IPS DF 6.9 (cell line): ENCODE results near the gene FOXO1.

Experiments used
- DNase-seq: peaks from one replicate; pipeline ENCODE4 v3.0.0-alpha.2; 2013; ENCODE audit warnings: low read depth, low spot score
- H3K27ac ChIP-seq: one replicate; pipeline ENCODE4 v1.5.1; 2013; ENCODE audit warnings: low read length, control low read depth
- H3K27me3 ChIP-seq: 2 replicates; pipeline ENCODE4 v1.6.1; 2013; ENCODE audit warnings: mild to moderate bottlenecking, low read length; ENCODE audit not compliant: control insufficient read depth, insufficient read depth
- H3K36me3 ChIP-seq: 2 replicates; pipeline ENCODE4 v1.6.1; 2013; ENCODE audit warnings: low read length; ENCODE audit not compliant: control insufficient read depth, insufficient read depth
- H3K4me1 ChIP-seq: 2 replicates; pipeline ENCODE4 v1.6.1; 2013; ENCODE audit warnings: low read length; ENCODE audit not compliant: control insufficient read depth, insufficient read depth
- H3K4me3 ChIP-seq: 2 replicates; pipeline ENCODE4 v1.5.1; 2013; ENCODE audit warnings: mild to moderate bottlenecking, low read length
- H3K9me3 ChIP-seq: 2 replicates; pipeline ENCODE4 v1.6.1; 2013; ENCODE audit warnings: low read length, inconsistent platforms; ENCODE audit not compliant: control insufficient read depth, insufficient read depth
- WGBS: extraction: QIAGEN DNeasy Blood & Tissue Kit; methylation state at CpG from one replicate; pipeline ENCODE4 v1.1.7; 2013; ENCODE audit warnings: mixed read lengths, missing lambda C conversion rate; ENCODE audit not compliant: insufficient read length, insufficient coverage; 5-methylcytosine and 5-hydroxymethylcytosine counted together

FOXO1 gene

GRCh38 chr13:40568246-40569023, 98.0 kb downstream of the FOXO1 start:
- Histone ChIP-seq H3K4me3 (no peak overlapping the region), H3K4me1 (peaks cover 11% of the 10 kb centered on the region), H3K27ac (no peak overlapping the region), H3K36me3 (no peaks in the 10 kb centered on the region), H3K27me3 (no peaks in the 10 kb centered on the region), H3K9me3 (no peaks in the 10 kb centered on the region)
- DNase-seq, result no peak
- no CpG with 5 or more reads among the region's 10 CpGs for WGBS

GRCh38 chr13:40566811-40567210, 99.6 kb downstream of the FOXO1 start:
- Histone ChIP-seq H3K4me1 (peaks cover 11% of the 10 kb centered on the region), H3K9me3 (no peaks in the 10 kb centered on the region), H3K4me3 (no peak overlapping the region), H3K27me3 (no peaks in the 10 kb centered on the region), H3K27ac (no peak overlapping the region), H3K36me3 (no peaks in the 10 kb centered on the region)
- no CpG with 5 or more reads among the region's 2 CpGs for WGBS
- no peak for DNase-seq

GRCh38 chr13:40565282-40566148, 100.9 kb downstream of the FOXO1 start:
- Histone ChIP-seq H3K9me3 (no peaks in the 10 kb centered on the region), H3K36me3 (0 out of 2 replicates have a peak, but pooled peaks cover 1% of the 10 kb centered on the region), H3K27ac (no peak overlapping the region), H3K4me3 (no peak overlapping the region), H3K4me1 (peaks cover 10% of the 10 kb centered on the region), H3K27me3 (no peaks in the 10 kb centered on the region)
- WGBS, result no CpG with 5 or more reads among the region's 5 CpGs
- no peak for DNase-seq

- Histone ChIP-seq H3K4me3 (no peak overlapping the region), H3K4me1 (peaks cover 10% of the 10 kb centered on the region), H3K36me3 (0 out of 2 replicates have a peak, but pooled peaks cover 12% of the 10 kb centered on the region), H3K9me3 (no peaks in the 10 kb centered on the region), H3K27ac (no peak overlapping the region), H3K27me3 (no peaks in the 10 kb centered on the region)
- DNase-seq, result no peak
- no CpG with 5 or more reads among the region's 15 CpGs for WGBS
Measured at GRCh38 chr13:40564342-40565001, 102.0 kb downstream of the FOXO1 start.

- no peak overlapping the region for H3K4me3 ChIP-seq
- H3K27ac ChIP-seq, result no peak overlapping the region
- no peaks in the 10 kb centered on the region for H3K27me3 ChIP-seq
- DNase-seq, result no peak
- H3K9me3 ChIP-seq, result no peaks in the 10 kb centered on the region
- H3K36me3 ChIP-seq, result peaks cover 13% of the 10 kb centered on the region; the same call in 1 of the 2 replicates
- WGBS, result no CpG with 5 or more reads among the region's 14 CpGs
- peaks cover 7% of the 10 kb centered on the region for H3K4me1 ChIP-seq
Measured at GRCh38 chr13:40563350-40564125, 102.9 kb downstream of the FOXO1 start.

GRCh38 chr13:40562975-40563349, 103.5 kb downstream of the FOXO1 start:
- H3K4me1 ChIP-seq, result peaks cover 6% of the 10 kb centered on the region
- WGBS, result no CpG with 5 or more reads among the region's 6 CpGs
- no peak for DNase-seq

GRCh38 chr13:40559915-40560314, 106.5 kb downstream of the FOXO1 start:
- WGBS, result no CpG with 5 or more reads among the region's 9 CpGs
- Histone ChIP-seq H3K27ac (no peak overlapping the region), H3K27me3 (no peaks in the 10 kb centered on the region), H3K36me3 (peaks cover 13% of the 10 kb centered on the region; the same call in 1 of the 2 replicates), H3K4me1 (peaks cover 5% of the 10 kb centered on the region), H3K4me3 (no peak overlapping the region), H3K9me3 (no peaks in the 10 kb centered on the region)
- no peak for DNase-seq

More at GRCh38 chr13:40562975-40563349, 103.5 kb downstream of the FOXO1 start:
- peaks cover 13% of the 10 kb centered on the region; the same call in 1 of the 2 replicates for H3K36me3 ChIP-seq
- H3K9me3 ChIP-seq, result no peaks in the 10 kb centered on the region
- H3K27ac ChIP-seq, result no peak overlapping the region
- no peak overlapping the region for H3K4me3 ChIP-seq
- H3K27me3 ChIP-seq, result no peaks in the 10 kb centered on the region

- DNase-seq, result no peak
- H3K4me3 ChIP-seq, result no peak overlapping the region
- WGBS, result no CpG with 5 or more reads among the region's 1 CpG
- H3K4me1 ChIP-seq, result peaks cover 2% of the 10 kb centered on the region
- H3K27me3 ChIP-seq, result no peaks in the 10 kb centered on the region
- peaks cover 13% of the 10 kb centered on the region; the same call in 1 of the 2 replicates for H3K36me3 ChIP-seq
- no peaks in the 10 kb centered on the region for H3K9me3 ChIP-seq
- no peak overlapping the region for H3K27ac ChIP-seq
Measured at GRCh38 chr13:40558656-40559055, 107.8 kb downstream of the FOXO1 start.

GRCh38 chr13:40556453-40556852, 110.0 kb downstream of the FOXO1 start:
- DNase-seq, result no peak
- no peak overlapping the region for H3K27ac ChIP-seq
- H3K27me3 ChIP-seq, result no peaks in the 10 kb centered on the region
- peaks cover 13% of the 10 kb centered on the region; the same call in 1 of the 2 replicates for H3K36me3 ChIP-seq
- no peak overlapping the region for H3K4me3 ChIP-seq
- H3K4me1 ChIP-seq, result no peaks in the 10 kb centered on the region
- no peaks in the 10 kb centered on the region for H3K9me3 ChIP-seq
